Adrenal gland (tissue), 12 donors: ENCODE results near the gene SHISA6. TPM values are rescaled to one million over a fixed set of nuclear protein-coding genes. Genes with fewer than 3 reads are reported as not detected.

Source experiments
- DNase-seq, 7 donors: peaks; one replicate each; pipeline ENCODE4 v3.0.0-alpha.2; 2019 to 2020
- H3K27ac ChIP-seq, 5 donors: fragments of 200-600 bp; sonication (generic) in 4 of 5; 1 replicate in 3 of 5; 2 replicates in 2 of 5; pipeline versions ENCODE4 v1.5.1 to v1.8.0; 2016 to 2020; ENCODE audit warnings: mild to moderate bottlenecking in 1 of 5
- H3K27me3 ChIP-seq: fragments of 200-600 bp; 2 replicates; pipeline ENCODE4 v1.8.0; 2021
- H3K36me3 ChIP-seq, 2 donors: fragments of 200-600 bp; replicated peaks in 1 of 2; 1 replicate in 1 of 2; 2 replicates in 1 of 2; pipeline versions ENCODE4 v1.5.1 to v1.8.0; 2018 to 2022
- H3K4me1 ChIP-seq, 2 donors: fragments of 200-600 bp; replicated peaks in 1 of 2; 1 replicate in 1 of 2; 2 replicates in 1 of 2; pipeline versions ENCODE4 v1.5.1 to v1.8.0; 2018 to 2021
- H3K4me3 ChIP-seq, 4 donors: fragments of 200-600 bp; sonication (generic) in 3 of 4; one replicate each; pipeline ENCODE4 v1.5.1; 2016 to 2018
- H3K9me3 ChIP-seq, 3 donors: fragments of 200-600 bp; sonication (generic) in 1 of 3; replicated peaks in 1 of 3; 1 replicate in 2 of 3; 2 replicates in 1 of 3; pipeline versions ENCODE4 v1.5.1 to v1.8.0; 2016 to 2021
- POLR2A ChIP-seq, 2 donors: fragments of 450-650 bp; IDR thresholded peaks; one replicate each; pipeline ENCODE4 v1.6.1; 2017; ENCODE audit warnings: antibody characterized with exemption in 2 of 2, mild to moderate bottlenecking in 2 of 2, moderate library complexity in 1 of 2
- WGBS, 4 donors: extraction: QIAGEN DNeasy Blood & Tissue Kit in 2 of 4; methylation state at CpG; one replicate each; pipeline versions ENCODE4 v1.1.5 to v1.1.7; 2013 to 2017; 5-methylcytosine and 5-hydroxymethylcytosine counted together
- intact Hi-C, 2 donors: fragments of 100-400 bp; cut with DNase I; formaldehyde crosslinking; loops; one replicate each; pipeline versions ENCODE4 v1.14.1 to v1.15.0; 2022 to 2023
- polyA plus RNA-seq, 3 donors: library from polyadenylated mRNA; stranded (reverse); fragments of 200-250 nt in 2 of 3; fragments of 350-450 nt in 1 of 3; fragmentation: Illumina TruSeq in 1 of 3; extraction: RNeasy Lipid Tissue Mini Kit (QIAGEN cat#74804) in 1 of 3; gene quantifications; one replicate each; pipeline ENCODE4 v1.2.3, GENCODE V29; 2013 to 2014
- total RNA-seq, 9 donors: library from RNA; depleted of rRNA in 4 of 9; stranded (reverse); fragments of >200 nt in 4 of 9; fragments of 120-200 nt in 1 of 9; fragmentation: NEBNext Ultra II Directional in 1 of 9; extraction: Animal tissue kit (Norgen Biotek cat#: 25700) in 1 of 9; gene quantifications; one replicate each; pipeline versions ENCODE4 v1.1.0 to v1.2.4, GENCODE V29; 2013 to 2023
- TF ChIP-seq, protein P1 (sequence below), 6 experiments: fragments of 450-650 bp in 4 of 6; fragments of 200-600 bp in 2 of 6; sonication (generic) in 1 of 6; IDR thresholded peaks; 1 replicate in 5 of 6; 2 replicates in 1 of 6; pipeline versions ENCODE4 v1.5.1 to v1.8.0; 2016 to 2021; ENCODE audit warnings: antibody characterized with exemption in 6 of 6, mild to moderate bottlenecking in 2 of 6, moderate library complexity in 1 of 6
- donor health status: healthy with polysubstance abuse.
- donor health status: Bipolar disorder and iron deficiency.
- donor health status: DM: yes; HTN: yes; CAD: no.
- donor health status: DM: no; HTN: no; CAD: no.
- donor health status: DM: no; HTN: no; CAD: no.
- donor health status: DM: yes; HTN: yes; CAD: no.

Gene SHISA6
- total and polyA plus RNA-seq, 12 donors, result 0.09 to 2.0 (median 0.57) TPM

- Histone ChIP-seq H3K4me1 (peaks cover 0 to 5% of the 10 kb centered on the region in 2 donors), H3K27me3 (no peaks in the 10 kb centered on the region), H3K36me3 (no peaks in the 10 kb centered on the region), H3K27ac (no peak overlapping the region), H3K9me3 (no peaks in the 10 kb centered on the region), H3K4me3 (no peak overlapping the region)
- intact Hi-C loops, result no loop called here
- TF ChIP-seq, protein P1, sequence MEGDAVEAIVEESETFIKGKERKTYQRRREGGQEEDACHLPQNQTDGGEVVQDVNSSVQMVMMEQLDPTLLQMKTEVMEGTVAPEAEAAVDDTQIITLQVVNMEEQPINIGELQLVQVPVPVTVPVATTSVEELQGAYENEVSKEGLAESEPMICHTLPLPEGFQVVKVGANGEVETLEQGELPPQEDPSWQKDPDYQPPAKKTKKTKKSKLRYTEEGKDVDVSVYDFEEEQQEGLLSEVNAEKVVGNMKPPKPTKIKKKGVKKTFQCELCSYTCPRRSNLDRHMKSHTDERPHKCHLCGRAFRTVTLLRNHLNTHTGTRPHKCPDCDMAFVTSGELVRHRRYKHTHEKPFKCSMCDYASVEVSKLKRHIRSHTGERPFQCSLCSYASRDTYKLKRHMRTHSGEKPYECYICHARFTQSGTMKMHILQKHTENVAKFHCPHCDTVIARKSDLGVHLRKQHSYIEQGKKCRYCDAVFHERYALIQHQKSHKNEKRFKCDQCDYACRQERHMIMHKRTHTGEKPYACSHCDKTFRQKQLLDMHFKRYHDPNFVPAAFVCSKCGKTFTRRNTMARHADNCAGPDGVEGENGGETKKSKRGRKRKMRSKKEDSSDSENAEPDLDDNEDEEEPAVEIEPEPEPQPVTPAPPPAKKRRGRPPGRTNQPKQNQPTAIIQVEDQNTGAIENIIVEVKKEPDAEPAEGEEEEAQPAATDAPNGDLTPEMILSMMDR (IDR thresholded peaks at IDR 0.05), result no peak
- no peak for TF ChIP-seq POLR2A (IDR thresholded peaks at IDR 0.05)
- 22 to 34% (median 24%) methylated on average over 4 of the region's 4 CpGs for WGBS, 4 donors
- DNase-seq, result peak; percentile 15 to 72 (median 51)
These were observed 270.7 kb downstream of the SHISA6 start for GRCh38 chr17:11511696-11512095.

- no peaks in the 10 kb centered on the region for H3K9me3 ChIP-seq
- H3K27me3 ChIP-seq, result no peaks in the 10 kb centered on the region
- H3K4me3 ChIP-seq, result no peak overlapping the region
- no peak overlapping the region for H3K27ac ChIP-seq
- DNase-seq, result no peak
- intact Hi-C loops, result no loop called here
- 68 to 83% (median 73%) methylated on average over 2 of the region's 2 CpGs; no CpG with 5 or more reads in 1 of the 4 donors for WGBS, 4 donors
- no peaks in the 10 kb centered on the region for H3K36me3 ChIP-seq
- no peak for TF ChIP-seq POLR2A (IDR thresholded peaks at IDR 0.05)
- TF ChIP-seq, protein P1 (IDR thresholded peaks at IDR 0.05), result no peak
- peaks cover 0 to 5% of the 10 kb centered on the region in 2 donors for H3K4me1 ChIP-seq
These were observed 273.6 kb downstream of the SHISA6 start for GRCh38 chr17:11514565-11514964.

GRCh38 chr17:11514981-11515680 is 274.1 kb downstream of the SHISA6 start:
- no peak for DNase-seq
- Histone ChIP-seq H3K4me3 (no peak overlapping the region), H3K9me3 (no peaks in the 10 kb centered on the region), H3K4me1 (peaks cover 0 to 5% of the 10 kb centered on the region in 2 donors), H3K27me3 (no peaks in the 10 kb centered on the region), H3K36me3 (no peaks in the 10 kb centered on the region), H3K27ac (no peak overlapping the region)
- intact Hi-C loops, result no loop called here
- 66 to 79% (median 76%) methylated on average over 4 of the region's 4 CpGs for WGBS, 4 donors
- TF ChIP-seq, protein P1 (IDR thresholded peaks at IDR 0.05), result no peak
- no peak for TF ChIP-seq POLR2A (IDR thresholded peaks at IDR 0.05)

- Histone ChIP-seq H3K4me1 (peaks cover 0 to 5% of the 10 kb centered on the region in 2 donors), H3K4me3 (no peak overlapping the region), H3K9me3 (no peaks in the 10 kb centered on the region), H3K36me3 (no peaks in the 10 kb centered on the region), H3K27me3 (no peaks in the 10 kb centered on the region), H3K27ac (no peak overlapping the region)
- no peak for DNase-seq
- 66 to 100% (median 77%) methylated on average over 1 to 2 of the region's 2 CpGs for WGBS, 4 donors
- intact Hi-C loops, result no loop called here
- no peak for TF ChIP-seq POLR2A (IDR thresholded peaks at IDR 0.05)
- TF ChIP-seq, protein P1 (IDR thresholded peaks at IDR 0.05), result no peak
These were observed 274.9 kb downstream of the SHISA6 start for GRCh38 chr17:11515901-11516300.
